Activated T-cell treated with anti-CD3 and anti-CD28 coated beads, Interleukin-2, amount 50 U/mL, for 48 hours (primary cell): Measurements from ENCODE around the gene RCL1.

ENCODE experiments used
- DNase-seq, 2 experiments: peaks; one replicate each; pipeline ENCODE4 v3.0.0-alpha.2; 2020

The RCL1 gene

DNA sequence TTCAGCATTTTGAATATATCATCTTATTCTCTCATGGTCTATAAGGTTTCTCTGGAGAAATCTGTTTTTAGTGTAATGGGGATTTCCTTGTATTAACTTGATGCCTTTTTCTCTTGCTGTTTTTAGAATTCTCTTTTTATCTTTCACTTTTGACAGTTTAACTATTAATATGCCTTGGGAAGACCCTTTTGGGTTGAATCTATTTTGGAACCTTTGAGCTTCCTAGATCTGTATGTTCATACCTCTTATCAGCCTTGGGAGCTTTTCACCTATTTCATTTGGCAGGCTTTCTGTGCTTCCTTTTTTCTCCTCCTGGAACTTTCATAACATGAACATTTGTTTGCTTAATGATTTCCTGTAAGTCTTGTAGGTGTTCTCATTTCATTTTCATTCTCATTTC lies 22.2 kb downstream of the RCL1 start:
- no peak for DNase-seq

DNA sequence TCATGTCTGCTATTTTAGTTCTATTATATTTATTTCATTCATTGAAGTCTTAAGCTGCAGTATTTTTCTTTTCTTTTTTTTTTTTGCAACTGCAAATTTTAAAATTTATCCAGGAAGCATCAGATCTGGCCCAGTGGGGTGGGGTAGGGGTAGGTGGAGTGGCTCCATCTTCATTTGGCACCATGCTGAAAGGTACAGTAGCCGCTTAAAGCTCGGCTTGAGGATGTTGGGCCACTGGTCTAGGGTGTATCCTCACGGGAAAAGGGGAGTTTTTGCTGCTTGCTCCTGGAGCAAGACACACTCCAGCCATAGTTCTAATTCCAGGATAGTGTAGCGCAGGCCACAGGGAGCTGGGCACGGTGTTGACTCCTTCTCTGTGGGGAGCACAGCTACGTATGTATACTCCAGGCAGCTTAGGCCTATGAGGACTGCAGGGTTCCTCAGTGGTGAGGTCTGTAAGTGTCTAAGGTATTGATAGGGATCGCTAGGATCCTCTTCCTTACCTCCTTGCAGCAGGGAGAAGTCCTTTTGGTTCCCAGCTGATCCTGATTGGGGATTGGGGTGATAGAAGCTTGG lies 22.7 kb downstream of the RCL1 start:
- no peak for DNase-seq

DNA sequence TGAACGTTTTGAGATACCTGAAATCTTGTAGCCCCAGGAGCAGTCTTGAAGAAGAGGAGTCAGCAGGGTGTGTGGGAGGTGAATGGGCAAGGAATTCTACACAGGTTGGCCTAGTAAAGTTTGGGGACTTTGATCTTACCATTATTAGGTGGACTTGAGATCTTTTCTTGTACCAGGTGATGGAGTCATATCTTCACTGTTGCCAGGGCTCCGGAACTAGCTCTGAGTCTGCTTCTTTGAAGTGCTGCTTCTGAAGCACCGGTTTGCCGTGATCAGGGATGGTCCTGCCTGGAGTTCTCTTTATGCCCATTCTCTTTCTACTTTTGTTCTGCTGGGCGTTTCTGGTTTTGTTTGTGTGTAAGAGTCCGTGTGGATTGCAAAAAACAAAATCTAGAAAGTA lies 27.4 kb downstream of the RCL1 start:
- DNase-seq: no peak

DNA sequence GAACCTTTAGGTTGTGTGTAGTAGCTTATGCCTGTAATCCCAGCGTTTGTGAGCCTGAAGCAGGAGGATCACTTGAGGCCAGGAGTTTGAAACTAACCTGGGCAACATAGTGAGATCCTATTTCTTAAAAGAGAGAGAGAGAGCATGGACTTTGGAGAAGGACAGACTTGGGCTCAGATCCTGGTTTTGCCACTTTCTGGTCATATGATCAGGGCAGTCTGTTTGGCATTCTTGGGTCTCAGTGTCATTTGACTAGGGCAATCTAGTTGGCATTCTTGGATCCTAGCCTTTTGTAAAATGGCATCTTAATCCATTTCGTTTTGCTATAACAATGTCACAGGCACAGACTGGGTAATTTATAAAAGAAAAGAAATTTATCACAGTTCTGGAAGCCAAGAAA lies 28.4 kb downstream of the RCL1 start:
- DNase-seq: no peak

DNA sequence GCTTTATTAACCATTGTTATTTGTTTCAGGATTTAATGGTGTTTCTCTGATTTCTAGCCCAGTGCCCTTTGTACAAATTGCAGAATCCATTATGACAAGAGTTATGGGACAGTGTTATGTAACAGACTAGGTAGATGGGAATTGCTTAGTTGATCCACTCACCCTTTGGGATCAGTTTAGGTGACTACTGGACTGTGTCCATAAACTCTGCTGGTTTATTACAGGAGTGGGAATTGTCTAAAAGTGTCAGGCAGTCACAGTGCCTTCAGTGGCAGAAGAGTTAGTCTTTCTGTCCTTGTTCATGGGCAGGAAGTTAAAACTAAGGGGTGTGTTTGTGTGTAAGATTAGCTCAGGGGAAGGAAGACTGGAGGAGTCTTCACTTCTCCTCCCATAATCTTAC lies 29.3 kb downstream of the RCL1 start:
- no peak for DNase-seq

DNA sequence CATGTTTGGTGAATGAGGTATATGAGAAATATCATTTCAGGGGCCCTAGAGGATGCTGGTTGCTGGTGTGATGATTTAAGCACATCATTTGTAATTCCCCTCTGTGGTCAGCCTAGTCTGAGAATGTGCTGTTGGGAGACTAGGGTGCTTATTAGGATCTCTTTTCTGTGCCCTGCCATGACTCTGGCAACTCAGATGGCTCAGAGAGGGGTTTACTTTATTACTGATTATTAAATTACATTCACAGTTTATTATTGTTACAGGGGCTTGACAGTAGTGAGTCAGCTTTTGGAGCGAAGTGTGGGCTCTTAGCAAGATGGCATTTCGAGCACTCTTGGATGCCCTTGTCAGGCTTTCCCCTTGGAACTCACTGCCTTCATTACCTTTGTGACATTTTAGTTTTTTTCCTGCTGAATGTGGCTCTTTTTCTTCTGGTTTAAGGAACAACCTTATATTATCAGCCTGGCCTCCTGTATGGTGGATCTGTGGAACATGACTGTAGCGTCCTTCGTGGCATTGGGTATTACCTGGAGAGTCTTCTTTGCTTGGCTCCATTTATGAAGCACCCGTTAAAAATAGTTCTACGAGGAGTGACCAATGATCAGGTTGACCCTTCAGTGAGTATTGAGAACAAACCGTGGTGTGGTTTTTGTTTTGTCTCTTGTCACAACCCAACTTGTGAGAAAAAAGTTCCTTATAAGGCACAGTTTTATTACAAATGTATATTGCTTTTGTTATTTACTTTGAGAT lies 33.8 kb downstream of the RCL1 start:
- DNase-seq: no peak

DNA sequence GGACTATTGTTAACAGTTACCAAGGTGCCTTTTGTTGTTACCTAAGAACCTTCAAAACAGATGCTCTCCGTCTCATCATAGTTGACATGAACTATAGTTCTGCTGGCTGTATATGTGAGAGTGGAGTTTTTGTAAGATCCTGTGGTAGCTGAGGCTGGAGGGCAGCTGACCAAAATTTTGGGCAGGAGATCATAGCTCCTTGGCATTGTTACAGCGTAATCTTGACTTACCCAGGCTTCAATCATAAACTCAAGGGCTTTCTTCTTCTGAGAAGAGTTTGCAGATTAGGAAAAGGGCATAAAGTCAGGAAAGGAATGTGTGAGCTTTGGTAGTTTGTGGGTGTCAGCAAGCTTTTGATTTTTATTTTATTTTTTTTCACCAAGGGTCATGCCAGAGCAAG lies 34.5 kb downstream of the RCL1 start:
- no peak for DNase-seq

GRCh38 chr9:4828761-4829160 lies 36.0 kb downstream of the RCL1 start:
- no peak for DNase-seq

GRCh38 chr9:4829969-4830368 lies 37.2 kb downstream of the RCL1 start:
- no peak for DNase-seq

GRCh38 chr9:4830699-4831098 lies 38.0 kb downstream of the RCL1 start:
- no peak for DNase-seq

GRCh38 chr9:4831119-4831518 lies 38.4 kb downstream of the RCL1 start:
- DNase-seq: no peak

GRCh38 chr9:4831944-4832343 lies 39.2 kb downstream of the RCL1 start:
- DNase-seq: no peak

GRCh38 chr9:4832786-4833579 lies 40.2 kb downstream of the RCL1 start:
- DNase-seq: peak in 1 of 2 experiments; percentile 26

DNA sequence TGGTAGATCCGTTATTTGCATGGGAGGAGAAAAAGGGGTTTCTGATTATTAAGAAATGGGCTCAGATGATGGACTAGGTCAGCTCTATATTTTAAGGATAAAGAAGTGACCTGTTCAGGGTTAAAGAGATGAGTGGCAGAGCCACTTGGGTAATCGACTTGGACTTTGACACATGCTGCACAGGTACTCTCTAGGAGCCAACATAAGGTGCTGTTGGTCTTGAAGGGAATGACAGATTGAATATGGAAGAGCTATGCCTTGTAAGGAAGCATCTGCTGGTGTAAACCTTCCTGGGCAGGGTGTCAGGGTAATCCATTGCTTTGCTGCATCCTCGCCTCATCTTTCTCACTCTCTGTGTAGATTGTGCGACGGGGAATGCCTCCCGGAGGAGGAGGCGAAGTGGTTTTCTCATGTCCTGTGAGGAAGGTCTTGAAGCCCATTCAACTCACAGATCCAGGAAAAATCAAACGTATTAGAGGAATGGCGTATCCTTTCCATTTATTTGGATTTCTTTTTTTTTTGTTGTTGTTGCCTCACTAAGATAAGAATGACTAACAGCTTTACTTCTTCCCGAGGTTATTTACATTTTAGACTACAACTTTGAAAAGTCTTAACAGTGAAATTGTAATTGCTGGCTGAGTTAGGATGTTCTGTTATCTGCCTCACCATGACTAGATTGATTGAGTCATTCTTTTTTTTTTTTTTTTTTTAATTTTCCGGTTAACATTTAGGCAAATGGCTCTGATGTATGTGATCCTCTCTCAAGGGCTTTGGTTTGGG lies 41.2 kb downstream of the RCL1 start:
- no peak for DNase-seq

DNA sequence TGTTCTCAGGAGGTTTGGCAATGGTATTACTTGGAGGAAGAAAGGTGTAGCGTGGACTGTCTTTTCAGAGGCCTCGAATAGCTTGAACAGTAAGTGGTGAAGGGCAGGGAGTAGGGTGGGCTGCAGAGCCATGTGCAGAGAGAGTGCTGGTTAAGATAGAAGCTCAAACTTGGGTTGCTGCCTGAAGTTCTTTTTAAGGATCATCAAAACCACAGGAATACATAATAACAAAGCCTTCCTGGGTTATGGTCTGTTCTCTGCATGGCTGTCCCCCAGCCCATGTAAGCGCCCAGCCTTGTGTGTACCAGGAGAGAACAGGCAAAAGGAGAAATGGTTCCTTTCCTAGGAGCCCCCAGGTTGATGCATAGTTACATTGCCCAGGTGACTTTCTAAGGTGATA lies 43.9 kb downstream of the RCL1 start:
- no peak for DNase-seq

GRCh38 chr9:4837261-4838188 lies 44.8 kb downstream of the RCL1 start:
- DNase-seq: no peak

GRCh38 chr9:4838189-4838546 lies 45.4 kb downstream of the RCL1 start:
- DNase-seq: no peak

- no peak for DNase-seq
Observed at GRCh38 chr9:4839470-4839912, 46.7 kb downstream of the RCL1 start.

- DNase-seq: no peak
Observed at GRCh38 chr9:4840018-4840417, 47.3 kb downstream of the RCL1 start.

DNA sequence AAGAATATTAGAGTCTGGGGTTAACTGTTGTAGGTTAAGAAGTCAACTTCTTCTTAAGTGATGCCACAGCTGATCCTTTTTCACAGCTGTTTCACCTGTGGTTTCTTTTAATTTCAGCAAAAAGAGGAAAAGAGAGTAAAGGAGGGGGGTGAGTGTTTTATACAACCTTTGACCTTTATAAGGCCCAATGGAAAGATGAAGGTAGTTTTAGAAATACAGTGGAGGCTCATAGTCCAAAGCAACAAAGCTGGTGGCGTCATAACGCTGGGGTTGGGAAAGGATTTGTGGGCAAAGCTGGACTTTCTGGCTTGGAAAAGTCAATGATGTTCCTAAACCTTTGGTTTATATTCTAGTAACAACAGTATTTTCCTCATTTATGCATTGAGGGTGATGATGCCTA lies 49.5 kb downstream of the RCL1 start:
- DNase-seq: no peak

DNA sequence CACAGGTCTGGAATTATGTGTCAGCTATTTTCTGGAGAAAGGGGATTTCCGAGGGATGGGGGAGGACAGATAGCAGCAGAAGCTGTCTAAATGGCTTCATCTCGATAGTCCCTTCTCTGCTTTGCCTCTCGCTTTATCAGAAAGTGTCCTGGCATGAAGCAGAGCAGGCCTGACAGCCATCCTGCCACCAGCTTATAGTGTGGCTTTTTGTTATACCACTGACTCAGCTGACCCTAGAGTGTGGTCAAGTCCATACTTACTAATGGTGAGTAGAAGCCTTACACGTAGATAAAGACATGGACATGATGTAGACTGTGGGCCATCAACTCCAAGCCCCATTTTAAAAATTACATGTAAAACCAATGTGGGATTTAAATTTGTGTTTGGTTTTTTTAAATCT lies 50.0 kb downstream of the RCL1 start:
- no peak for DNase-seq
